Stimulated activated naive B cell treated with anti-CD40 and anti-IgM and Interleukin-4, amounts not matched to agents 10 μg/mL and 1 μg/mL and 100 μg/mL, for 72 hours (primary cell): Measurements from ENCODE around the gene RUNX3.

Source experiments
- ATAC-seq, 2 donors: fragments of 150-1000 bp; cut with Tn5 transposase; replicated peaks; 2 replicates each; pipeline ENCODE4 v1.10.0; 2021; ENCODE audit warnings: moderate library complexity in 1 of 2
- DNase-seq: peaks from one replicate; pipeline ENCODE4 v3.0.0; 2021
- H3K27ac Mint-ChIP-seq: one replicate; pipeline ENCODE4 v1.8.0; 2022; ENCODE audit warnings: mild to moderate bottlenecking, mixed read lengths
- H3K27me3 Mint-ChIP-seq, 2 donors: one replicate each; pipeline ENCODE4 v1.8.0; 2022; ENCODE audit warnings: mixed read lengths in 2 of 2
- H3K36me3 Mint-ChIP-seq, 2 donors: one replicate each; pipeline ENCODE4 v1.8.0; 2022; ENCODE audit warnings: mixed read lengths in 2 of 2, mild to moderate bottlenecking in 1 of 2
- H3K4me1 Mint-ChIP-seq, 2 donors: one replicate each; pipeline ENCODE4 v1.8.0; 2022; ENCODE audit warnings: mixed read lengths in 2 of 2, mild to moderate bottlenecking in 1 of 2
- H3K4me3 Mint-ChIP-seq, 2 donors: one replicate each; pipeline ENCODE4 v1.8.0; 2022; ENCODE audit warnings: mild to moderate bottlenecking in 2 of 2, mixed read lengths in 2 of 2, moderate library complexity in 1 of 2
- H3K9me3 Mint-ChIP-seq, 2 donors: one replicate each; pipeline ENCODE4 v1.8.0; 2022; ENCODE audit warnings: mixed read lengths in 2 of 2, mild to moderate bottlenecking in 1 of 2

RUNX3 gene

GRCh38 chr1:24925082-24925779 is 4.8 kb downstream of the RUNX3 start:
- peak; percentile 45 to 52 for ATAC-seq
- H3K4me1 Mint-ChIP-seq, result peaks cover 51 to 77% of the 10 kb centered on the region in 2 donors
- H3K9me3 Mint-ChIP-seq, result no peaks in the 10 kb centered on the region
- peak overlapping the region; percentile 96 to 97 for H3K4me3 Mint-ChIP-seq
- H3K27me3 Mint-ChIP-seq, result no peaks in the 10 kb centered on the region
- peak overlapping the region; percentile 88 for H3K27ac Mint-ChIP-seq
- peak; percentile 54 for DNase-seq
- peaks cover 69 to 74% of the 10 kb centered on the region in 2 donors for H3K36me3 Mint-ChIP-seq

GRCh38 chr1:24923485-24924113 is 6.5 kb downstream of the RUNX3 start:
- DNase-seq (peak; percentile 53), ATAC-seq (peak; percentile 60 to 65)
- Mint-ChIP-seq H3K4me3 (peak overlapping the region; percentile 77 to 78), H3K27ac (peak overlapping the region; percentile 77), H3K36me3 (peaks cover 72 to 83% of the 10 kb centered on the region in 2 donors), H3K9me3 (no peaks in the 10 kb centered on the region), H3K4me1 (peaks cover 54 to 88% of the 10 kb centered on the region in 2 donors), H3K27me3 (no peaks in the 10 kb centered on the region)

- peak overlapping the region; percentile 79 for H3K27ac Mint-ChIP-seq
Measured at GRCh38 chr1:24921938-24922662, 8.0 kb downstream of the RUNX3 start.

GRCh38 chr1:24921412-24921811 is 8.7 kb downstream of the RUNX3 start:
- Mint-ChIP-seq H3K27me3 (no peaks in the 10 kb centered on the region), H3K4me3 (peak overlapping the region in 1 of 2 donors; percentile 39), H3K4me1 (peaks cover 63 to 90% of the 10 kb centered on the region in 2 donors), H3K9me3 (no peaks in the 10 kb centered on the region), H3K27ac (peak overlapping the region; percentile 79), H3K36me3 (peaks cover 70 to 82% of the 10 kb centered on the region in 2 donors)
- ATAC-seq, result no peak
- DNase-seq, result no peak

More at GRCh38 chr1:24921938-24922662, 8.0 kb downstream of the RUNX3 start:
- ATAC-seq (no peak), DNase-seq (no peak)
- Mint-ChIP-seq H3K4me3 (peak overlapping the region; percentile 23 to 51), H3K27me3 (no peaks in the 10 kb centered on the region), H3K36me3 (peaks cover 71 to 83% of the 10 kb centered on the region in 2 donors), H3K4me1 (peaks cover 61 to 94% of the 10 kb centered on the region in 2 donors), H3K9me3 (no peaks in the 10 kb centered on the region)

GRCh38 chr1:24920533-24920925 is 9.5 kb downstream of the RUNX3 start:
- Mint-ChIP-seq H3K4me1 (peaks cover 57 to 89% of the 10 kb centered on the region in 2 donors), H3K9me3 (no peaks in the 10 kb centered on the region), H3K27me3 (no peaks in the 10 kb centered on the region), H3K36me3 (peaks cover 67 to 76% of the 10 kb centered on the region in 2 donors), H3K4me3 (peak overlapping the region; percentile 0 to 39), H3K27ac (peak overlapping the region; percentile 79)
- DNase-seq (no peak), ATAC-seq (no peak)

- Mint-ChIP-seq H3K27me3 (no peaks in the 10 kb centered on the region), H3K27ac (peak overlapping the region; percentile 79), H3K4me1 (peaks cover 56 to 89% of the 10 kb centered on the region in 2 donors), H3K36me3 (peaks cover 66 to 76% of the 10 kb centered on the region in 2 donors), H3K9me3 (no peaks in the 10 kb centered on the region), H3K4me3 (no peak overlapping the region)
- ATAC-seq, result no peak
- DNase-seq, result no peak
Measured at GRCh38 chr1:24919791-24920532, 10.1 kb downstream of the RUNX3 start.

- Mint-ChIP-seq H3K4me1 (peaks cover 54 to 84% of the 10 kb centered on the region in 2 donors), H3K27ac (peak overlapping the region; percentile 31), H3K9me3 (no peaks in the 10 kb centered on the region), H3K4me3 (no peak overlapping the region), H3K36me3 (peaks cover 66 to 77% of the 10 kb centered on the region in 2 donors), H3K27me3 (no peaks in the 10 kb centered on the region)
- DNase-seq (no peak), ATAC-seq (no peak)
Measured at GRCh38 chr1:24918995-24919605, 11.0 kb downstream of the RUNX3 start.

GRCh38 chr1:24918370-24918769 is 11.7 kb downstream of the RUNX3 start:
- Mint-ChIP-seq H3K27me3 (no peaks in the 10 kb centered on the region), H3K9me3 (no peaks in the 10 kb centered on the region), H3K4me1 (peaks cover 50 to 77% of the 10 kb centered on the region in 2 donors), H3K27ac (peak overlapping the region; percentile 75), H3K36me3 (peaks cover 61 to 71% of the 10 kb centered on the region in 2 donors), H3K4me3 (peak overlapping the region in 1 of 2 donors; percentile 23)
- DNase-seq (no peak), ATAC-seq (no peak)

- Mint-ChIP-seq H3K4me1 (peaks cover 43 to 75% of the 10 kb centered on the region in 2 donors), H3K36me3 (peaks cover 61 to 68% of the 10 kb centered on the region in 2 donors), H3K4me3 (no peak overlapping the region), H3K27ac (peak overlapping the region; percentile 88), H3K9me3 (no peaks in the 10 kb centered on the region), H3K27me3 (no peaks in the 10 kb centered on the region)
- no peak for ATAC-seq
- no peak for DNase-seq
Measured at GRCh38 chr1:24917327-24918074, 12.6 kb downstream of the RUNX3 start.

- Mint-ChIP-seq H3K9me3 (no peaks in the 10 kb centered on the region), H3K4me1 (peaks cover 44 to 75% of the 10 kb centered on the region in 2 donors), H3K4me3 (no peak overlapping the region), H3K36me3 (peaks cover 64 to 71% of the 10 kb centered on the region in 2 donors), H3K27me3 (no peaks in the 10 kb centered on the region), H3K27ac (peak overlapping the region; percentile 88)
- DNase-seq (no peak), ATAC-seq (peak; percentile 62 to 67)
Measured at GRCh38 chr1:24915816-24916602, 14.1 kb downstream of the RUNX3 start.

- H3K9me3 Mint-ChIP-seq, result no peaks in the 10 kb centered on the region
- no peaks in the 10 kb centered on the region for H3K27me3 Mint-ChIP-seq
- DNase-seq (no peak), ATAC-seq (no peak)
- peaks cover 66 to 70% of the 10 kb centered on the region in 2 donors for H3K36me3 Mint-ChIP-seq
- no peak overlapping the region for H3K4me3 Mint-ChIP-seq
- H3K27ac Mint-ChIP-seq, result peak overlapping the region; percentile 53
- peaks cover 42 to 77% of the 10 kb centered on the region in 2 donors for H3K4me1 Mint-ChIP-seq
Measured at GRCh38 chr1:24914226-24915069, 15.6 kb downstream of the RUNX3 start.
